T-helper 9 cell (primary cell): Measurements from ENCODE around the gene HK1.

Experiments
- DNase-seq: peaks from one replicate; pipeline ENCODE4 v3.0.0-alpha.2; 2020

The HK1 gene

DNA sequence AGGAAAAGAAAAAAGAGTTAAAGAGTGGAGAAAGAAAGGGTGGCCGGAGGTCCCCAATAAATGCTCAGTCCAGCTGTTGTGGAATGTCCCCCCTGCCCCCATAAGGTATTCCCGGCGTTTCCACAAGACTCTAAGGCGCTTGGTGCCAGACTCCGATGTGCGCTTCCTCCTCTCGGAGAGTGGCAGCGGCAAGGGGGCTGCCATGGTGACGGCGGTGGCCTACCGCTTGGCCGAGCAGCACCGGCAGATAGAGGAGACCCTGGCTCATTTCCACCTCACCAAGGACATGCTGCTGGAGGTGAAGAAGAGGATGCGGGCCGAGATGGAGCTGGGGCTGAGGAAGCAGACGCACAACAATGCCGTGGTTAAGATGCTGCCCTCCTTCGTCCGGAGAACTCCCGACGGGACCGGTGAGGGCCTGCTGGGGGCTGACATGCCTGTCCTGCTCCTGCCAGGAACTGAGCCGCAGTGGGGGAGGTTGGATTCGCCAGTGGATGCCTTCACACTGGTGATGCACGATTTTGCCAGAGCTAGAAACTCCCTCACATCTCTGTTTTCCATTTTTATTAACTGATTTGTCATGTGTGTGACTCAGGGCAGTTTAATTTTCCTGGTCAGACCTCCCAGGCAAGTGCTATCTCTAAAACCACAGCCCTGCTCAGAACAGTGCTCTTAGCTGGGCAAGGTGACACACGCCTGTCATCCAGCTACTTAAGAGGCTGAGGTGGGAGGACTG is 104.3 kb downstream of the HK1 start:
- no peak for DNase-seq

DNA sequence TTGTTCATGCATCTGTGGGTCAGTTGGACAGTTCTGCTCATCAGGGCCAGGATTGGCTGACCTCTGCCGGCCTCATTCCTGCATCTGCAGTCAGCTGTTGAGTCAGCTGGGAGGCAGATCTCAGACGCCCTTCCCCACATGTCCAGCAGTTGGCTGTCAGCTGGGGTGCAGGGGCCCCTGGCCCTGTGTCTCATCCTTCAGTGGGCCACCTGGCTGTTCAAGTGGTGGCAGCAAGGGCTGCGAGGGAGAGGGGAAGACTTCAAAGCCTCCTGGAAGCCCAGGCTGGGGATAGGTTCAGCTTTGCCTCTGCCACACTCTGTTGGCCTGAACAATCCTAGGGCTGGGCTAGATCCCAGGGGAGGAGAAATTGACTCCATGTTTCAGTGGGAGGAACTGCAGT is 105.3 kb downstream of the HK1 start:
- no peak for DNase-seq

DNA sequence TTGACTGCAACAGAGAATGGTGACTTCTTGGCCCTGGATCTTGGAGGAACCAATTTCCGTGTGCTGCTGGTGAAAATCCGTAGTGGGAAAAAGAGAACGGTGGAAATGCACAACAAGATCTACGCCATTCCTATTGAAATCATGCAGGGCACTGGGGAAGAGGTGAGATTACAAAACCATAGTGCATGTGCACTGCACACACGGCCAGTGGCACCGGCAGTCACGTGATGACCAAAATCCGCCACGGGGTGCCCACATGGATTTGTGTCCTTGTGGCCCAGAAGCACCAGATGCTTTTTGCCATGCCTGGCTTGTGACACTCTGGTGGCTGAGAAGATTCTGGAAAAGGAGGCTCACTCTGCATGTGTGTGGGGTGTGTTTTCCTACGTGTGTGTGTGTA is 106.0 kb downstream of the HK1 start:
- no peak for DNase-seq

DNA sequence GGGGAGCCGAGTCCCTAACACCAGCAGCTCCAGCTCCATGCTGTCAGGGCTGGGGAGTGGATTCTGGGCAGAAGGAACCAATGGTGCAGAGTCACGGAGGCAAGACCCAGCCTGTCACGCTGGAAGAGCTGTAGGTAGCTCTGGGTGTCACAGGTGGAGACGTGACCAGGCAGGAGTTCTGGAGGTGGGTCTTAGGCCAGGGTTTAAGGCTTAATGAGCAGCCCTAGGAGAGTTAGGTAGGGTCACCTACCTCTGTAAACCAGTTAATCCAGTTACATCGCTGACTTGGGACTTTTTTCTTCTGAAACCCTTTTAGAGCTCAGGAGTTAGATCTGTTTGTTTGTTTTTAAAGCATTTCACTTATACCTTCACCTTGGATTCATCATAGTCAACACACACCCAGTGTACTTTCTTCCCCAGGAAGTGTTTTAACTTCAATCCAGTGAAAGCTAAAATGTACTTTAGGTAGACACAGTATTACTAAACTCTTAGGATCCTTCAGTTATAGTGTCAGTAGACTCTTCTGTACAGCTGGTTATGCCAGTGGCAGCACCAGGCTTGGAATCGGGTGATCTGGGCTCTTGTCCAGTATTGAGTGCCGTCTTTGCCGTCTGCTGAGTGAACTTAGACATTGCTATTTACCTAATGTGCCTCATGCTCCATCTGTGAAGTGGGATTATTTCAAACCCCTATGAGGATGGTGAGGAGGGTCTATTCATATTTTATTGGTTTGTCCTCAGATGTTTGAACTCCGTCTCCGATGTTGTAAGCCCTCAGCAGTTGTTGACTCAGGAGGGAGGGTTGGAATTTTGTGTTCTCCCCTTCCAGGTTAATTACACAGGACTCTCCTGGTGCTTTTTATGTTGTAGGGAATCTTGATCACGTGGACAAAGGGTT is 107.4 kb downstream of the HK1 start:
- DNase-seq: no peak

DNA sequence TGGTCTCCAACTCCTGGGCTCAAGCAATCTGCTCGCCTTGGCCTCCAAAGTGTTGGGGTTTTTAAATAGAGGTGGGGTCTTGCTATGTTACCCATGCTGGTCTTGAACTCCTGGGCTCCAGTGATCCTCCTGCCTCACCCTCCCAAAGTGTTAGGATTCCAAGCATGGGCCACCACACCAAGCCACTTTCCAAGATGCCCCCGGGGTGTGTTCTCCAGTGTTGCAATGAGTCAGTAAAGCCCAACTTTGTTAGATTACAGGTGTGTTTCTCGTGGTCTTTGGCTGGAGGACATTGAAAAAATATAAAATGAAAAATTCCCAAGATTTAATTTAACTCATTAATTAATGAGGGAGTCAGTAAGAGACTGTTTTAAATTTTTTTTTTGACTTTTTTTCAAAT is 109.2 kb downstream of the HK1 start:
- DNase-seq: no peak

DNA sequence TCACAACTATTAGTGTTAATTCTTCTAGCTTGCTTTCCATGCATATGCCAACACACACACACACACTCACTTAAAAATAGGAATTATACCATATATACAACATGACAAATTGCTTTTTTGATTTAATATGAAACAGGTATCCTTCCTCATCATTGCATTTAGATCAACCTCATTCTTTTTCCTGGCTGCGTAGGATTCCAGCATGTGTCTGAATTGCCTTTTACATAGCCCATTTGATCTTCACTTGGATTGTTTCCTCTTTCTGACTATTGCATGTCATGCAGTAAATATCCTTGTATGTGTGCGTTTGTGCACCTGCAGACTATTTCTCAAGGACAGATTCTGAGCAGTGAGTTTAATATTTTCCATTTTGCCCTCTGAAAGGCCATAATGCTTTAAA is 110.2 kb downstream of the HK1 start:
- no peak for DNase-seq

DNA sequence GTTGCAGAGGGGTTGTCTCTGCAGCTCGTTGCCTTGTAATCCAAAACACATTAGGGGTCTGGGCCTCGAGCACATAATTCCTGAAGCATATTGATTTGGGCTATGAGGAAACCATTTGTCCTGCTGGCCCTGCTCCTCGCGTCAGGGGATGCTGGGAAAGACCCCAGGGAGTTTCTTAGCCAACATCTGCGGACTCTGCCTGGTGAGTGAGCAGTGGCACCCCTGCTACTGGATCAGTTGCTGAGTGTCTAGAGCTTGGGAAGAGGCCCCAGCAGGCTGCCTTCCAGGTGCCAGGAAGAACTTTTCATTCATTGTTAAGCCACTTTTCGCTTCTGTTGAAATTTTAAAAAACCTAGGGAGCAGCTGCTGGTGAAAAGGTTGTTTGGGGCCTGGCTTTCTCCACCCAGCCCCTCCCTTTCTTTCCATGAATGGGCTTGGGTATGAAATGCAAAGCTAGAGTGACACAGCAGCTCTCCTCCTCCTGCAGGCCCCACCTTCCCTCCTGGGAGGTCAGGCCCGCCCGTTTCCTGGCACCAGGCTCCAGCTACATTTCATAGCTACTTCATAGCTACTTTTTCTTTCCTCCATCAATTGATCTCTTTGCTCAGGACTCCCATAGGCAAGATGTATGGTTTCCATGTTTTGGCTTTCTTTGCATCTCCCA is 111.7 kb downstream of the HK1 start:
- no peak for DNase-seq

DNA sequence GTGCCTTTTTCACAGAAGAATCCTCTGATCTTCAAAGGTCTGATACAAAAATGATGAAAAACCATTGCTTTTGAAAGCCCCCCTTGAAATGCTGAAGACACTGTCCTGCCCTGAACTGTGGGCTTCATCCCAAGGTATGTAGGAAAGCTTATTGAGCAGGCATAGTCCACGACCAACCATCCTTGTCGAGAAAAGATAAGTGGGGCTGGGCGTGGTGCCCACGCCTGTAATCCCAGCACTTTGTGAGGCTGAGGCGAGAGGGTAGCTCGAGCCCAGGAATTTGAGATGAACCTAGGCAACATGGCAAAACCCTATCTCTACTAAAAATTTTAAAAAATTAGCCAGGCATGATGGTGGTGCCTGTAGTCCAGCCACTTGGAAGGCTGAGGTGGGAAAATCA is 112.9 kb downstream of the HK1 start:
- DNase-seq: no peak

DNA sequence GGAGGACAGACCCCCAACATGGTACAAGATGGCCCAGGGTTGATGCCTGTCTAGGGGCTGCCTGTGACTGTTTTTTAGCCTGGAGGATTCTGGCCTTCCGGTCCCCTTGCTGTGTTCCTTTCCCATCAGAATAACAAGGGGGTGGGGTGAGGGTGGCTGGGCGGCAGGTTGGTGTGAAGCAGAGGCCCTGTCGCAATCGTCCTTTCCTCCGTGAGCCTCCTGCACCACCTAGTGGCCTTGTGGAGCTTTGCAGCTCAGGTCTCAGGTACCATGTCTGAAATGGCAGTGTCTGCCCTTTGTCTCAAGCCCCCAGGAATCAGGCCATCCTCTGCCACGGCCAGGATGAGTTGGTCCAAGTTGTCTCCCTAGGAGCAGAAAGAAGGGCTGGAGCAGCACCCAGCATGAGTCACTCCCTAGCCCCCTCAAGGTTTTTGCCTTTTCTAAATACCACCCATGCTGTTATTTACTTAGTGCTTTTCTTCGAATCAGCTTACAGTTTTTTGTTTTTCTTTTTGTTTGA is 114.2 kb downstream of the HK1 start:
- peak; percentile 70 for DNase-seq

DNA sequence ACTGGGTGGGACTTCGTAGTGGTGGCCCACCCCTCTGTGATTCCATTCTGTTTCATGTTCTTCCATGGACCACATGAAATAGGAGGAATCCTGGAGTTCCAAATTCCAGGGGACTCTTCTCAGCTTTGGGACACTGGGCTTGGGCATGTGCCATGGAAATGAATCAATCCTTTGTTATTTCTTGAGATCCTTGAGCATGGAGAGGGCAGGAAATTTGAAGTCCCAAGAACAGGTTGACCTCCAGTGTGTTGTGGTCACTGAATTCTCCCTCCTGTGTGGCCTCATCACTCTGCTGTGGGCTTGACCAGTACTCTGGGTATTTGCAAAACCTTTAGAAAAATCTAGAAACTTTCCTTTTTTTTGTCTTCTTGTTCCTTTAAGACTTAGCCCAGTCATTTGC is 115.7 kb downstream of the HK1 start:
- no peak for DNase-seq

DNA sequence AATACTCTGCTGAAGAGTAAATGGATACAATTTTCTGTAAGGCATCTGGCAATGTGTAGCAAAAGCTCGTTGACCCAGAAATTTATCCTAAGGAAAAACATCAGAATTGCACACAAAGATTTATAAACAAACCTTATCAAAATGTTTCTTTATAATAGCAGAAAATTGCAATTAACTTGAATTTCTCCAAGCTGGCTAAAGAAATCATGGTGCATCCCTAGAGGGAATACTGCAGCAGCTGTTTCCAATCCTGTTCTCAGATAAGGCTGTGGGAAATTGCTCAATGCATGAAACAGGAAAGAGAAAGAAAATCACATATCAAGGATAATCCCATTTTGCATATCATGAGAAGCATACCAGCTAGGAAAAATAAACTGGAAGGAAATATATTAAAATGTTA is 119.7 kb downstream of the HK1 start:
- no peak for DNase-seq

DNA sequence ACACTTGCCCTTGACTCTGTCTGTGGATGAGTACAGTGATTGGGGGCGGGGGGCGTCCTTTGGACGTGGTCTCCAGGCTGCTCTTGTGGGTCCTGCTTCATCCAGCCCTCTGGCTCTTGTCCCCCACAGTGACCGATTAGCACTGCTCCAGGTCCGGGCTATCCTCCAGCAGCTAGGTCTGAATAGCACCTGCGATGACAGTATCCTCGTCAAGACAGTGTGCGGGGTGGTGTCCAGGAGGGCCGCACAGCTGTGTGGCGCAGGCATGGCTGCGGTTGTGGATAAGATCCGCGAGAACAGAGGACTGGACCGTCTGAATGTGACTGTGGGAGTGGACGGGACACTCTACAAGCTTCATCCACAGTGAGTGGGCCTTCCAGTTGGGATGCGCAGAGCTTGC is 120.2 kb downstream of the HK1 start:
- DNase-seq: no peak

DNA sequence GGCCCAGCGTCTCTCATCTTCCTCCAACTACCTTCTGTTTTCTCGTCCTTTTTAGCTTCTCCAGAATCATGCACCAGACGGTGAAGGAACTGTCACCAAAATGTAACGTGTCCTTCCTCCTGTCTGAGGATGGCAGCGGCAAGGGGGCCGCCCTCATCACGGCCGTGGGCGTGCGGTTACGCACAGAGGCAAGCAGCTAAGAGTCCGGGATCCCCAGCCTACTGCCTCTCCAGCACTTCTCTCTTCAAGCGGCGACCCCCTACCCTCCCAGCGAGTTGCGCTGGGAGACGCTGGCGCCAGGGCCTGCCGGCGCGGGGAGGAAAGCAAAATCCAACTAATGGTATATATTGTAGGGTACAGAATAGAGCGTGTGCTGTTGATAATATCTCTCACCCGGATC is 122.6 kb downstream of the HK1 start:
- no peak for DNase-seq

DNA sequence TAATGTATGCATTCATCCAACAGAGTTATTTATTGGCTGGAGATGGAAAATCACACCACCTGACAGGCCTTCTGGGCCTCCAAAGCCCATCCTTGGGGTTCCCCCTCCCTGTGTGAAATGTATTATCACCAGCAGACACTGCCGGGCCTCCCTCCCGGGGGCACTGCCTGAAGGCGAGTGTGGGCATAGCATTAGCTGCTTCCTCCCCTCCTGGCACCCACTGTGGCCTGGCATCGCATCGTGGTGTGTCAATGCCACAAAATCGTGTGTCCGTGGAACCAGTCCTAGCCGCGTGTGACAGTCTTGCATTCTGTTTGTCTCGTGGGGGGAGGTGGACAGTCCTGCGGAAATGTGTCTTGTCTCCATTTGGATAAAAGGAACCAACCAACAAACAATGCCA is 123.1 kb downstream of the HK1 start:
- DNase-seq: no peak

DNA sequence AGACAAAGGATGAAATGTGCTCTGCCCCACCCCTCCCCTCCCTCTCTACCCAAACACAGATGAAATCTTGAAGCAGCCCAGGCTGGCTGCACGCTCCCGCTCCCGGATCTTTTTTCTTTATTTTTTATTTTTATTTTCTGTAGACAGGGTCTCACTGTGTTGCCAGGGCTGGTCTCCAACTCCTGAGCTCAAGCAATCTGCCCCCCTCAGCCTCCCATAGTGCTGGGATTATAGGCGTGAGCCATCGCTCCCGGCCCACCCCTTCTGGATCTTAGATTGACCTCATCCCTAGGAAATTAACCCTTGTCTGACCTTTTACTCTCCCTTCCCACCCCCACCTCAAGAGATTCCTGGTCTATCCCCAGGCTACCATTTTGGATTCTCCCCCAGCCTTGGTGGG is 124.1 kb downstream of the HK1 start:
- no peak for DNase-seq

DNA sequence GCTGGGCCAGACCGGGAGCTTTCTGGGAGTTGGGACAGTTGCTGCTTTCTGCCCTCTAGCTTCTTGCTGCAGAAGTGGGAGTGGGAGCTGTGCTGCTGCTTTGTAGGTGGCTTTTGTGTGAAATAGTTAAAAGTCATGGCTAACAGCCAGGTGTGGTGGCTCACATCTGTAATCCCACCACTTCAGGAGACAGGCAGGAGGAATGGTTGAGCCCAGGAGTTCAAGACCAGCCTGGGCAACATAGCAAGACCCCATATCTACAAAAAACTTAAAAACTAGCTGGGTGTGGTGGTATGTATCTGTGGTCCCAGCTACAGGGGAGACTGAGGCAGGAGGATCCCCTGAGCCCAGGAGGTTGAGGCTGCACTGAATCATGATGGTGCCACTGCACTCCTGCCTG is 124.8 kb downstream of the HK1 start:
- no peak for DNase-seq

DNA sequence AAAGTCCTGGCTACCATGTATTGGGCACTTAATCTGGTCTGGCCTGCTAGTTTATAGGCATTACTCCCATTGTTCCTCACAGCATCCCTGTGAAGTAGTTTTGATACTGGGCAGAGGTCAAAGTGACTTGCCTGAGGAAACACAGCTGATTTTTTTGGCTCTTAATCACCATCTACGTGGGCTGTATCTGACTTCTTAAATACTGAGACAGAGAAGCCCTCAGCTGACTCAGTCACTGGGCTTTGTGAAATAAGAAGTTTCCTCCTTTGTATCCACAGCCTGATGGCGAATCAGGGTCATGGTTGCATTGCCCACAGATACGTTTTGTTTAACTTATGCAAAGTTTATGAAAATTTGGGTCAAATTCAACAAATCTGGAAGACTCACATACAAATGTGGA is 125.2 kb downstream of the HK1 start:
- DNase-seq: no peak

DNA sequence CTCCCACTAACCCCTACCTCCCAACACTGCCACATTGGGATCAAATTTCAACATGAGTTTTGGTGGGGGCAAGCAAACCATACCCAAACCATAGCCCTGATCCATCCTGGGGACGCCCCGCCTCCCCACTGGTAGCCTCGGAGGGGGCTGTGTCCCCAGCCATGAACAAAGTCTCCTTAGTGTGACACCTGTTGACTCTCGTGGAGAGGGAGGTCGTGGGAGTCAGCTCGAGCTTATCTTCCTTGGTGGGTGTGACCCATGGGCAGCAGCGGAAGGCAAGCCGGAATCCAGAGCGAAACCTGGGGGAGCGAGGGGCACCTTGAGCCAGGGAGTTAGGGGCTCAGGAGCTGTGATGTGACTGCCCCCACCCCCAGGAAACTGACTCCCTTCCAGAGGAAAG is 126.5 kb downstream of the HK1 start:
- no peak for DNase-seq

DNA sequence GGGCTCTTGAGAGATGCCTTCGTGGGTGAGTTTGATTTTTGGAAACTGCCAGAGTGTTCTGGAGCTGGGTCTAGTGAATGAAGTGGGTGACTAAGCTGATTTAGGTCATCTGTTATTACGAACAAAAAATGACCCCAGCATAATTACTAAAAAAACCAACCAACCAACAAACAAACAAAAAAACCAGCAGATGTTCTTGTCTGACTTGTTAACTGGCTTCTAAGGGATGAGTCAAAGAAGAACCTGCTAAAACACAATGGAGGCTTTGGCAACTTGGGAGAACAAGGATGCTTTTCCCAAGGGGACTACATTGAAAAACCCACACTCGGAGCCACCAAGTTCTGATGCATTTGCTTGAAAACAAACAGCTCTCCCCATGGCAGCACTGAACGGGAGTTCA is 126.9 kb downstream of the HK1 start:
- DNase-seq: no peak

DNA sequence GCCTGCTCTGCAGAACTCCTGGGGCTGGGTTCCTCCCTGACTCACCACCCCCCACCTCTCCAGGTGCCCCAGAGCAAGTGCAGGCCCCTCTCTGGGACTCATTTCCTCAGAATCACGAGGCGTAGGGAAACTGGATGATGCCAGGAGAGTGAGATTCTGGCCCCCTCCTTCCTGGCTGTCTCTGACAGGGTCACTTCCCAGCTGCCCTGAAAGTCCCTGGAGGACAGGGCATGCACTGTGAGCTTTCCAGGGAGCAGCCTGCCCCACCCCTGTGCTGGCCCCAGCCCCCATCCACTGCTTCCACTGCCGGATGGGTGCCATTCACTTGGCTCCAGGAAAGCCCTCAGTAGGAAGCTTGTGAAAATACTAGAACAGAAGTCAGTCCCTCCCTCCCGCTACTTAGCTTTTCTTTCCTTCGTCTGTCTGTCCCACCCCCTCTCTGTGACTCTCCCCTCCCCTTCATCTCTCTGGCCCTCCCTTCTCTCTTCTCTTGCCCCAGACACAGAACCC is 128.1 kb downstream of the HK1 start:
- DNase-seq: no peak

DNA sequence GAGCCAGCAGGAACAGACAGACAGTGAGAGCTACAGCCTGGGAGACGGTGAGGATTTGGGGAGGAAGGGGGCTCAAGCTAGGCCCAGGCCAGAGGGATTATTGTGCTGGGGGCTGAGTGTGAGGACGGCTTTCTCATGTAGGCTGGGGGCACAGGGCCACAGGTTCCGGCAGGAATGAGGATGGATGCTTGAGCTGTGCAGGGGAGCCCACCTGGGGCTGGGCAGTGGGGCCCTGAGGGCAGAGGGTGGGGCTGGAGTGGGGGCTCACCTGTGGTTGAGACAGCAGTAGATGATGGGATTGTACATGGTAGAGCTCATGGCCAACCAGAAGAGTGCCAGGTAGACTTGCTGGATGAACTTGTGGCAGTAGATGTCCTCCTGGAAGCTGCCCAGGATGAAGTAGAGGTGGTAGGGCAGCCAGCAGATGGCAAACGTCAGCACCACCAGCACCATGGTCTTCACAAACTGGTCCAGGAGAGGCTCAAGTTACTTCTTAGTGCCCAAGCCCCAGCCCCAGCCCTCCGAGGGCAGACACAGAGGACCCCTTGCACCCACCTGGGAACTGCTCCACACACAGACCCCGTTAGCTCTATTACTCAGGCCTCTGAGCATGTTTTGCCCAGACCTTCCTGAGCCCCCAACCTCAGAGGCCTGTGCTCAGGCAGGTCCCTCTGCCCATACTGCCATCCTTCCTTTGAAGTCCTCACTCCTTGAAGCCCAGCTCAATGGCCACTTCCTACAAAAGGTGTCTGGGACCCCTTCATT is 128.7 kb downstream of the HK1 start:
- DNase-seq: no peak

DNA sequence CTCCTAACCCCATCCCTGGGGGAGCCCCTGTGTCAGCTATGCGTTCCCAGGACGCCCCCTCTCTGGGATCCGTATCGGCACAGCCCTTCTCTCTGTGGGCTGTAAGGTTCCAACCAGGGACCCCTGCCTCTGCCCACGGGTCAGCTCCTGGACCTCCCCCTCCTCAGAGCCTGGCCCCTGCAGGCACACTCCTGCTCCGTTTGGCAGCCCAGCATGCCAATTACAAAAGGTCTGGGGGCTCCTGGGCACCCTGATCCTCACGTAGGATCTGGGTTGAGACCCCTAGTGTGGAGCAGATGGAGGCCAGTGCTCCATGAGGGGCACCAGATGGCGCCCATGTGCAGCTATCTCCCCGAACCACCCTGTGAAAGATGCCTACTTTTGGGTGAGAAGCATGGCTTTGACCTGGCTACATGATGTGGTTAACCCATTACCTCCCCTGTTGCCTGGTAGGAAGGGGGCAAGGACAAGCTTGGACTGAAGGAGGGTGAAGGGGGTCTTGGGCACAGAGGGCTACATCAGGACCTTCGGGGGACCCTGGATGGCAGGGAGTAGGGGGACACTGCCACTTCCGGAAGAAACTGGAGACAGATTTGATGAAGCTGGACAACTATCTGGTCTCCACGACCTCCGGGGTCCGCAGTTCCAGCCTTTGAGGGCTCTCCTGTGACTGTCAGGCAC is 129.5 kb downstream of the HK1 start:
- DNase-seq: no peak
